ENCODE data around the gene TTLL13. TPM values are rescaled to one million over a fixed set of nuclear protein-coding genes. Genes with fewer than 3 reads are reported as not detected.

Gene TTLL13
- total RNA-seq (not detected in 2 replicates), polyA plus RNA-seq (0.27 TPM in 1 of 2 replicates, not detected in the other)

- no peak for TF ChIP-seq EZH2phosphoT487 (IDR thresholded peaks at IDR 0.05; ENCODE audit: low read depth, severe bottlenecking, unreplicated experiment)
- TF ChIP-seq EZH2 (IDR thresholded peaks at IDR 0.05; ENCODE audit: borderline replicate concordance): no peak
- no peak for TF ChIP-seq CTCF (IDR thresholded peaks at IDR 0.05; ENCODE audit: poor library complexity)
- peak within 1 kb of the TSS; percentile 96 for H3K4me2 ChIP-seq
- peak within 1 kb of the TSS; percentile 69 for H3K4me3 ChIP-seq
- peaks cover 5% of the 10 kb centered on the region for H3K4me1 ChIP-seq (ENCODE audit: insufficient read depth)
- no peaks in the 10 kb centered on the region for H4K20me1 ChIP-seq (ENCODE audit: insufficient read depth, poor library complexity, severe bottlenecking)
- peak; percentile 96 for DNase-seq (ENCODE audit: low spot score)
- peak within 1 kb of the TSS; percentile 69 for H2AFZ ChIP-seq
- no peaks in the 10 kb centered on the region for H3K36me3 ChIP-seq (replicated peaks; ENCODE audit: insufficient read depth, low read depth)
- H3K9me2 ChIP-seq (replicated peaks; ENCODE audit: insufficient read depth): no peaks in the 10 kb centered on the region
- no peaks in the 10 kb centered on the region for H3K79me2 ChIP-seq
- WGBS (ENCODE audit: low lambda C conversion rate, missing lambda C conversion rate): under 1% methylated on average over 44 of the region's 44 CpGs
- no peaks in the 10 kb centered on the region for H3K9me3 ChIP-seq (ENCODE audit: low read depth)
- peak within 1 kb of the TSS; percentile 24 for H3K27ac ChIP-seq
- H3K27me3 ChIP-seq: no peaks in the 10 kb centered on the region
Observed at GRCh38 chr15:90249203-90249863, at the start of gene TTLL13. Gene TTLL13 (plus strand): TSS chr15:90249556. CDS start chr15:90250631, 1,075 bp downstream.

GRCh38 chr15:90200534-90201129 is 48.7 kb upstream of the TTLL13 start:
- H3K4me3 ChIP-seq: peak overlapping the region; percentile 100
- no peaks in the 10 kb centered on the region for H3K27me3 ChIP-seq
- no peaks in the 10 kb centered on the region for H3K9me3 ChIP-seq (ENCODE audit: low read depth)
- H3K9me2 ChIP-seq (replicated peaks; ENCODE audit: insufficient read depth): no peaks in the 10 kb centered on the region
- 9% methylated on average over 24 of the region's 24 CpGs for WGBS (ENCODE audit: low lambda C conversion rate, missing lambda C conversion rate)
- peak overlapping the region; percentile 91 for H2AFZ ChIP-seq
- H4K20me1 ChIP-seq (ENCODE audit: insufficient read depth, poor library complexity, severe bottlenecking): peaks cover 28% of the 10 kb centered on the region
- H3K27ac ChIP-seq: peak overlapping the region; percentile 94
- peaks cover 41% of the 10 kb centered on the region for H3K79me2 ChIP-seq
- peaks cover 21% of the 10 kb centered on the region for H3K4me1 ChIP-seq (ENCODE audit: insufficient read depth)
- DNase-seq (ENCODE audit: low spot score): no peak
- no peaks in the 10 kb centered on the region for H3K36me3 ChIP-seq (replicated peaks; ENCODE audit: insufficient read depth, low read depth)
- peak overlapping the region; percentile 97 for H3K4me2 ChIP-seq
- TF ChIP-seq EZH2phosphoT487 (IDR thresholded peaks at IDR 0.05; ENCODE audit: low read depth, severe bottlenecking, unreplicated experiment) (no peak), CTCF (IDR thresholded peaks at IDR 0.05; ENCODE audit: poor library complexity) (no peak), EZH2 (IDR thresholded peaks at IDR 0.05; ENCODE audit: borderline replicate concordance) (no peak)

GRCh38 chr15:90201130-90201943 is 48.0 kb upstream of the TTLL13 start, which contains the start of gene SEMA4B:
Gene SEMA4B (plus strand): TSS chr15:90201330. CDS start chr15:90201579, 249 bp downstream.
- Histone ChIP-seq H3K79me2 (peaks cover 49% of the 10 kb centered on the region), H4K20me1 (ENCODE audit: insufficient read depth, poor library complexity, severe bottlenecking) (peaks cover 28% of the 10 kb centered on the region), H3K4me1 (ENCODE audit: insufficient read depth) (peaks cover 21% of the 10 kb centered on the region), H2AFZ (peak within 1 kb of the TSS; percentile 91), H3K27ac (peak within 1 kb of the TSS; percentile 94), H3K4me2 (peak within 1 kb of the TSS; percentile 97), H3K27me3 (no peaks in the 10 kb centered on the region), H3K36me3 (replicated peaks; ENCODE audit: insufficient read depth, low read depth) (no peaks in the 10 kb centered on the region), H3K9me2 (replicated peaks; ENCODE audit: insufficient read depth) (no peaks in the 10 kb centered on the region), H3K9me3 (ENCODE audit: low read depth) (no peaks in the 10 kb centered on the region), H3K4me3 (peak within 1 kb of the TSS; percentile 100)
- peak; percentile 92 for DNase-seq (ENCODE audit: low spot score)
- 0% methylated on average over 18 of the region's 88 CpGs for WGBS (ENCODE audit: low lambda C conversion rate, missing lambda C conversion rate)
- TF ChIP-seq EZH2 (IDR thresholded peaks at IDR 0.05; ENCODE audit: borderline replicate concordance) (no peak), CTCF (IDR thresholded peaks at IDR 0.05; ENCODE audit: poor library complexity) (no peak), EZH2phosphoT487 (IDR thresholded peaks at IDR 0.05; ENCODE audit: low read depth, severe bottlenecking, unreplicated experiment) (no peak)

Measured in hepatocyte (in vitro differentiated cells).